Measurements from ENCODE around the gene PSMD4.

Gene PSMD4

GRCh38 chr1:151294742-151295462 lies 40.4 kb downstream of the PSMD4 start:
- DNase-seq (ENCODE audit: low spot score), result peak; percentile 77

- no peak for DNase-seq (ENCODE audit: low spot score)
These were observed 55.3 kb downstream of the PSMD4 start for GRCh38 chr1:151309811-151310323.

- DNase-seq (ENCODE audit: low spot score), result no peak
These were observed 56.5 kb downstream of the PSMD4 start for GRCh38 chr1:151311011-151311410.

GRCh38 chr1:151311589-151312331 lies 57.2 kb downstream of the PSMD4 start:
- DNase-seq (ENCODE audit: low spot score), result peak; percentile 98

- DNase-seq (ENCODE audit: low spot score), result no peak
These were observed 57.9 kb downstream of the PSMD4 start for GRCh38 chr1:151312411-151312810.

GRCh38 chr1:151312826-151313225 lies 58.3 kb downstream of the PSMD4 start:
- DNase-seq (ENCODE audit: low spot score), result no peak

GRCh38 chr1:151313501-151313900 lies 59.0 kb downstream of the PSMD4 start:
- DNase-seq (ENCODE audit: low spot score), result no peak

- peak; percentile 99 for DNase-seq (ENCODE audit: low spot score)
These were observed 59.8 kb downstream of the PSMD4 start for GRCh38 chr1:151314137-151314875.

- DNase-seq (ENCODE audit: low spot score), result no peak
These were observed 61.2 kb downstream of the PSMD4 start for GRCh38 chr1:151315565-151316235.

All from COLO829 (cell line).